Uterus (tissue), 4 donors: ENCODE measurements around the gene WIPF3. TPM values are rescaled to one million over a fixed set of nuclear protein-coding genes. Genes with fewer than 3 reads are reported as not detected.

Experiments used
- DNase-seq, 2 donors: peaks; one replicate each; pipeline ENCODE4 v3.0.0-alpha.2; 2019 to 2020
- H3K27ac ChIP-seq, 2 donors: fragments of 200-600 bp; sonication (generic); 1 replicate in 1 of 2; 2 replicates in 1 of 2; pipeline ENCODE4 v1.5.1; 2016 to 2018
- H3K27me3 ChIP-seq, 2 donors: fragments of 200-600 bp; sonication (generic); one replicate each; pipeline ENCODE4 v1.5.1; 2018 to 2019; ENCODE audit warnings: control low read depth in 1 of 2
- H3K36me3 ChIP-seq, 2 donors: fragments of 200-600 bp; sonication (generic); one replicate each; pipeline ENCODE4 v1.5.1; 2019; ENCODE audit warnings: control low read depth in 1 of 2
- H3K4me1 ChIP-seq, 2 donors: fragments of 200-600 bp; sonication (generic); one replicate each; pipeline ENCODE4 v1.5.1; 2018 to 2019; ENCODE audit warnings: control low read depth in 1 of 2
- H3K4me3 ChIP-seq, 2 donors: fragments of 200-600 bp; sonication (generic); 1 replicate in 1 of 2; 2 replicates in 1 of 2; pipeline ENCODE4 v1.5.1; 2018 to 2019; ENCODE audit warnings: mild to moderate bottlenecking in 1 of 2
- H3K9me3 ChIP-seq, 2 donors: fragments of 200-600 bp; sonication (generic); one replicate each; pipeline ENCODE4 v1.5.1; 2019; ENCODE audit warnings: control low read depth in 1 of 2
- CTCF ChIP-seq, 4 experiments: fragments of 200-600 bp in 2 of 4; fragments of 450-650 bp in 2 of 4; sonication (generic) in 2 of 4; IDR thresholded peaks; one replicate each; pipeline ENCODE4 v1.5.1; 2016 to 2019; ENCODE audit warnings: antibody characterized with exemption in 4 of 4, mild to moderate bottlenecking in 2 of 4, moderate library complexity in 1 of 4
- POLR2A ChIP-seq, 2 donors: fragments of 450-650 bp; IDR thresholded peaks; one replicate each; pipeline ENCODE4 v1.6.1; 2016; ENCODE audit warnings: antibody characterized with exemption in 2 of 2, mild to moderate bottlenecking in 1 of 2, moderate library complexity in 1 of 2
- intact Hi-C: fragments of 100-400 bp; cut with DNase I; formaldehyde crosslinking; loops from one replicate; pipeline ENCODE4 v1.15.1; 2023; ENCODE audit warnings: low total_unique reads
- total RNA-seq, 4 donors: library from RNA; depleted of rRNA in 3 of 4; stranded (reverse); fragments of >200 nt in 3 of 4; gene quantifications; one replicate each; pipeline versions ENCODE4 v1.1.0 to v1.2.4, GENCODE V29; 2014 to 2023
- donor health status: DM: yes; HTN: yes; CAD: no.

Gene WIPF3
- total RNA-seq, 4 donors from 2014 or later, result 0.35 to 5.4 (median 2.4) TPM

- H3K4me1 ChIP-seq, result no peaks in the 10 kb centered on the region
- no peak for DNase-seq
- H3K4me3 ChIP-seq, result no peak overlapping the region
- intact Hi-C loops, result no loop called here
- H3K27me3 ChIP-seq, result no peaks in the 10 kb centered on the region
- TF ChIP-seq POLR2A (IDR thresholded peaks at IDR 0.05) (no peak), CTCF (IDR thresholded peaks at IDR 0.05) (no peak)
- no peak overlapping the region for H3K27ac ChIP-seq
- H3K36me3 ChIP-seq, result no peaks in the 10 kb centered on the region
- no peaks in the 10 kb centered on the region for H3K9me3 ChIP-seq
Measured at GRCh38 chr7:29892231-29892630, 85.9 kb downstream of the WIPF3 start.

- DNase-seq, result no peak
- TF ChIP-seq CTCF (IDR thresholded peaks at IDR 0.05) (no peak), POLR2A (IDR thresholded peaks at IDR 0.05) (no peak)
Measured at GRCh38 chr7:29893351-29893965, 87.2 kb downstream of the WIPF3 start.

GRCh38 chr7:29894256-29894655, 87.9 kb downstream of the WIPF3 start:
- Histone ChIP-seq H3K36me3 (no peaks in the 10 kb centered on the region), H3K27ac (no peak overlapping the region), H3K9me3 (no peaks in the 10 kb centered on the region), H3K4me3 (no peak overlapping the region), H3K27me3 (no peaks in the 10 kb centered on the region), H3K4me1 (no peaks in the 10 kb centered on the region)
- TF ChIP-seq CTCF (IDR thresholded peaks at IDR 0.05) (no peak), POLR2A (IDR thresholded peaks at IDR 0.05) (no peak)
- no peak for DNase-seq
- intact Hi-C loops, result no loop called here

More at GRCh38 chr7:29893351-29893965, 87.2 kb downstream of the WIPF3 start:
- Histone ChIP-seq H3K27ac (no peak overlapping the region), H3K36me3 (no peaks in the 10 kb centered on the region), H3K4me3 (no peak overlapping the region), H3K9me3 (no peaks in the 10 kb centered on the region), H3K4me1 (no peaks in the 10 kb centered on the region), H3K27me3 (no peaks in the 10 kb centered on the region)
- intact Hi-C loops, result no loop called here

GRCh38 chr7:29895559-29895958, 89.3 kb downstream of the WIPF3 start:
- TF ChIP-seq CTCF (IDR thresholded peaks at IDR 0.05) (no peak), POLR2A (IDR thresholded peaks at IDR 0.05) (no peak)
- intact Hi-C loops, result no loop called here
- Histone ChIP-seq H3K9me3 (no peaks in the 10 kb centered on the region), H3K27me3 (no peaks in the 10 kb centered on the region), H3K36me3 (no peaks in the 10 kb centered on the region), H3K4me1 (no peaks in the 10 kb centered on the region), H3K27ac (no peak overlapping the region), H3K4me3 (no peak overlapping the region)
- no peak for DNase-seq

GRCh38 chr7:29896685-29897411, 90.5 kb downstream of the WIPF3 start:
- no peaks in the 10 kb centered on the region for H3K9me3 ChIP-seq
- no peaks in the 10 kb centered on the region for H3K4me1 ChIP-seq
- intact Hi-C loops, result no loop called here
- no peak for TF ChIP-seq CTCF (IDR thresholded peaks at IDR 0.05)
- no peak for TF ChIP-seq POLR2A (IDR thresholded peaks at IDR 0.05)
- no peak for DNase-seq
- no peak overlapping the region for H3K27ac ChIP-seq
- no peaks in the 10 kb centered on the region for H3K27me3 ChIP-seq
- H3K4me3 ChIP-seq, result no peak overlapping the region
- H3K36me3 ChIP-seq, result no peaks in the 10 kb centered on the region
